GDM1 (cell line): Measurements from ENCODE around the gene EMC9.

Experiments used
- DNase-seq: peaks from one replicate; lab custom pipeline; 2025; lab: John Stamatoyannopoulos, UW

Gene EMC9

GRCh38 chr14:24131549-24131966, 9.8 kb downstream of the EMC9 start:
- DNase-seq, result no peak

- no peak for DNase-seq
These were observed 10.5 kb downstream of the EMC9 start for GRCh38 chr14:24130717-24131548.

GRCh38 chr14:24130380-24130716, 11.0 kb downstream of the EMC9 start, which contains the start of gene FITM1:
FITM1 (plus strand) TSS chr14:24130659; CDS start chr14:24131564, 905 bp downstream.
- no peak for DNase-seq

DNA sequence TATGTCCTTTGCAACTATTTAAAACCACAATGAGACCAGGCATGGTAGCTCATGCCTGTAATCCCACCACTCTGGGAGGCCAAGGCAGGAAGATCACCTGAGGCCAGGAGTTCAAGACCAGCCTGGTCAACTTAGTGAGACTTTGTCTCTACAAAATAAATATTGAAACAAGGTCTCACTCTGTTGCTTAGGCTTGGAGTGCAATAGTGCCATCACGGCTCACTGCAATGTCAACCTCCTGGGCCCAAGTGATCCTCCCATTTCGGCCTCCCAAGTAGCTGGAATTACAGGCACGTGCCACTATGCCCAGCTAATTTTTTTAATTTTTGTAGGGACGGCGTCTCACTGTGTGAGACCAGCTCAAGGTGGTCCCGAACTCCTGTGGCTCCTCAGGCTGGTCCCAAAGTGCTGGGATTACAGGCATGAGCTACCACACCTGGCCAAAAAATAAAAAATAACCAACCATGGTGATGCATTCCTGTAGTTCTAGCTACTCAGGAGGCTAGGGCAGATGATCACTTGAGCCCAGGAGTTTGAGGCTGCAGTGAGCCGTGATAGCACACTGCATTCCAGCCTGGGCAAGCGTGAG, 11.9 kb downstream of the EMC9 start:
- no peak for DNase-seq

DNA sequence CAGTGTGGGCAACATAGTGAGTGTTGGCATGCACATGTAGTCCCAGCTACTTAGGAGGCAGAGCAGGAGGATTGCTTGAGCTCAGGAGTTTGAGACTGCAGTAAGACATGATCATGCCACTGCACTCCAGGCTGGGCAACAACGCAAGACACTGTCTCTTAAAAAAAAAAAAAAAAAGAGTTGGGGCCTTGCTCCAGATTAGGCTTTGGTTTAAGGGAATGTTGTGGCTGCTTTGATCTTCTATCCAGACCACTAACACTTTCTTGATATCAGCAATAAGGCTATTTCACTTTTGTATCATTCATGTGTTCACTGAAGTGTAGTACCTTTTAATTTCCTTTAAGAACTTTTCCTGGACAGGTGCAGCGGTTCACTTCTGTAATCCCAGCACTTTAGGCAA, 13.7 kb downstream of the EMC9 start:
- no peak for DNase-seq

DNA sequence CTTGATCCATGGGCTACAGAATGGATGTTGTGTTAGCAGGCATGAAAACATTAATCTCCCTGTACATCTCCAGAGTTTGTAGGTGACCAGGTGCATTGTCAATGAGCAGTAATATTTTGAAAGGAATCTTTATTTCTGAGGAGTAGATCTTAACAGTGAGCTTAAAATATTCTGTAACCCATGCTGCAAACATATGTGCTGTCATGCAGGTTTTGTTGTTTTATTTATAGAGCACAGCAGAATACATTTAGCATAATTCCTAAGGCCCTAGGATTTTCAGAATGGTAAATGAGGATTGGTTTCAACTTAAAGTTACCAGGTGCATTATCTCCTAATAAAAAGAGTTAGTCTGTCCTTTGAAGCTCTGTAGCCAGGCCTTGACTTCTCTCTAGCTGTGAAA, 14.5 kb downstream of the EMC9 start:
- no peak for DNase-seq

GRCh38 chr14:24123424-24124417, 17.7 kb downstream of the EMC9 start:
- DNase-seq, result no peak

GRCh38 chr14:24122898-24123297, 18.5 kb downstream of the EMC9 start:
- DNase-seq, result no peak

GRCh38 chr14:24122416-24122815, 19.0 kb downstream of the EMC9 start:
- DNase-seq, result no peak

- no peak for DNase-seq
These were observed 20.2 kb downstream of the EMC9 start for GRCh38 chr14:24121210-24121609.

DNA sequence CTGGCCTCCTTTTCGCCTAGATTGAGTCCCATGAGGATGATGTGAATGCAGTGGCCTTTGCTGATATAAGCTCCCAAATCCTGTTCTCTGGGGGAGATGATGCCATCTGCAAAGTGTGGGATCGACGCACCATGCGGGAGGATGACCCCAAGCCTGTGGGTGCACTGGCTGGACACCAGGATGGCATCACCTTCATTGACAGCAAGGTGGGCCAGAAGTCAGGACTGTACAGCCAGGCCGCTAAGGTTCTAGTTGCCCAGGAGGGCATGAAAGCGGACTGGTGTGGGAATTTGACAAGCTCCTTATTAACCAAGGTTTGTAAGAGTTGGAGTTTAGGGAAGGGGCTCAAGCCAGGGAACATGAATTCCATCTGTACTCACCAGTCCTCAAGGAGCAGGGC, 21.7 kb downstream of the EMC9 start:
- no peak for DNase-seq

DNA sequence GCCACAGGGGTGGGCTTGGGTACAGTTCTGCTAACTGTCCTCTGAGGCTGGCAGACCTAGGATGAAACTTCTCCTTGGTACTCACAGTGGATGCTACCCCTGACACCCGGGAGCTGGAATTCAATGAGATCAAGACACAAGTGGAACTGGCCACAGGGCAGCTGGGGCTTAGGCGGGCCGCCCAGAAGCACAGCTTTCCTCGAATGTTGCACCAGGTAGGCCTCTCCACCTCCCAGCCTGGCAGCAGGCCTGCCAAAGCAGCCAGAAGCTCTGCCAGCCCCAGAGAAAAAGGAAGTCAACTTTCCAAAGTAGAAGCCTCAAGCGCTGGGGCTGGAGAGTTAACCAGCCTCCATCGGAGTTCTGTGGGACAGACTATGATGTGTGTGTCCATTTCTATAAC, 24.2 kb downstream of the EMC9 start:
- no peak for DNase-seq

DNA sequence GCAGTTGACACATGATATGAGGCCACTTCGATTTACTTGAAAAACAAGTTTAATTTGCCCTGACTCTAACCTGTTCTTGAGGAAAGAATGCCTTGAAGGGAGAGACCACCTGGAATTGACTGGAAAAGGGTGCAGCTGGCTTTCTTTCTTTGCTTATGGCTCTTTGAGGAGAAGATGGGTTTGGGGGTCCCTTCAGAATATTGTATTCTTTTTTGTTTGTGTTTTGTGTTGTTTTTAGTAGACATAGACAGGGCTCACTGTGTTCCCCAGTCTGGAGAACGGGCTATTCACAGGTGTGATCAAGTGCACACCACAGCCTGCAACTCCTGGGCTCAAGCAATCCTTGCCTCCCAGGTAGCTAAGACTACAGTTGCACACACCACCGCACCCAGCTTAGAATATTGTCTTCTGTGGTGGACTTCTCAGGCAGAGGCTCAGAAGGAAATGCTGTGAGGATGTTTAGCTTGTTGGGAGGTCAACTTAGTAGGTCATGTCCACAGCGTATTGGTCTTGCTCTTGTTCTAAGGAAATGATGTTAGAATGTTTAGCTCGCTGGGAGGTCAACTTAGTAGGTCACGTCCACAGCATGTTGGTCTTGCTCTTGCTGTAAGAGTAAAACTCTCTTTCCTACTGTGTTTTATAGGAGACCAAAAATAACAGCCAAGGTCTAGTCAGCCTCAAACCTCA, 25.1 kb downstream of the EMC9 start:
- no peak for DNase-seq

GRCh38 chr14:24115422-24116127, 25.8 kb downstream of the EMC9 start:
- no peak for DNase-seq

- peak; percentile 100 for DNase-seq
These were observed 26.6 kb downstream of the EMC9 start, which contains the start of the genes DCAF11 and NRL for GRCh38 chr14:24114532-24115421. DCAF11 (plus strand) TSS chr14:24114777; CDS start chr14:24115595, 818 bp downstream. NRL (minus strand) TSS chr14:24114949; CDS start chr14:24082848, 32,101 bp downstream.

- DNase-seq, result peak; percentile 83
These were observed 27.4 kb downstream of the EMC9 start for GRCh38 chr14:24113801-24114531.

- no peak for DNase-seq
These were observed 28.0 kb downstream of the EMC9 start for GRCh38 chr14:24113379-24113800.

DNA sequence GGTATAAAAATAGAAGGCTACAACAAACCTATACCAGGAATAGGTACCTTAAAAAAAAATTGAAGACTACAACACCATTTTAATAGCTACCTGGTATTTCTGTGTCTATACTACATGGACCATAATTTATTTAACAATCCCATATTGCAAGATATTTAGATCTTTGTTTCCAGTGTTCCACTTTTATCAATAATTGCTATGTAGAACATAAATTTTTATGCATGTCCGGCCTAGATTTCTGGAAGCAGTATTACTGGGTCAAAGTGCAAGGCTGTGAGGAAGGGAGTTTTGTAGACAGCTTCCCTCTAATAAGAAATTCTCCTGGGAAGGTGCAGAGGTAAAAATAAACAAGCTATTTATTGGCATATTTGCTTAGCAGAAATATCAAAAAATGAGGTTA, 30.9 kb downstream of the EMC9 start:
- DNase-seq, result no peak

DNA sequence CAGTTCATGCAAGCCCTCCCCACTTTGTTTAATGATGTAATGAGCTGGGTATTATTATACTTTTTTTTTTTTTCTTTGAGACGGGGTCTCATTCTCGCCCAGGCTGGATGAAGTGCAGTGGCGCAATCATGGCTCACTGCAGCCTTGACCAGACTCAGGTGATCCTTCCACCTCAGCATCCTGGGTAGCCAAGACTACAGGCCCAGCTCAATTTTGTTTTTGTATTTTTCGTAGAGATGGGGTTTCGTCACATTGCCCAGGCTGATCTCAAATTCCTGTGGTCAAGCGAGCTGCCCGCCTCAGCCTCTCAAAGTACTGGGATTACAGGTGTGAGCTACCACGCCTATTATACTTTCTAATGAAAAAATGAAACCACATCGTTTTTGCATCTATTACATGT, 31.3 kb downstream of the EMC9 start:
- DNase-seq, result no peak
